Heart left ventricle (tissue), 16 donors: Measurements from ENCODE around the gene NCK2. TPM values are rescaled to one million over a fixed set of nuclear protein-coding genes. Genes with fewer than 3 reads are reported as not detected.

Experiments
- ATAC-seq, 4 donors: fragments of 200-7000 bp; cut with Tn5 transposase; one replicate each; pipeline ENCODE4 v1.9.1; 2020 to 2022; ENCODE audit warnings: moderate library complexity in 4 of 4, mild to moderate bottlenecking in 3 of 4, moderate number of reproducible peaks in 1 of 4
- DNase-seq, 5 donors: peaks; one replicate each; pipeline ENCODE4 v3.0.0-alpha.2; 2020
- H3K27ac ChIP-seq, 12 donors: fragments of 200-600 bp; sonication (generic) in 4 of 12; one replicate each; pipeline versions ENCODE4 v1.5.0 to v1.8.0; 2016 to 2022; ENCODE audit warnings: mild to moderate bottlenecking in 2 of 12
- H3K27me3 ChIP-seq, 9 donors: fragments of 200-600 bp; sonication (generic) in 2 of 9; one replicate each; pipeline versions ENCODE4 v1.5.1 to v1.8.0; 2016 to 2022; ENCODE audit warnings: mild to moderate bottlenecking in 3 of 9
- H3K36me3 ChIP-seq, 9 donors: fragments of 200-600 bp; sonication (generic) in 2 of 9; one replicate each; pipeline versions ENCODE4 v1.5.0 to v1.8.0; 2018 to 2022; ENCODE audit warnings: mild to moderate bottlenecking in 2 of 9
- H3K4me1 ChIP-seq, 12 donors: fragments of 200-600 bp; sonication (generic) in 4 of 12; one replicate each; pipeline versions ENCODE4 v1.5.0 to v1.8.0; 2016 to 2022; ENCODE audit warnings: mild to moderate bottlenecking in 3 of 12
- H3K4me3 ChIP-seq, 12 donors: fragments of 200-600 bp; sonication (generic) in 4 of 12; one replicate each; pipeline versions ENCODE4 v1.5.0 to v1.8.0; 2017 to 2022; ENCODE audit warnings: mild to moderate bottlenecking in 9 of 12, moderate library complexity in 4 of 12
- H3K9me3 ChIP-seq, 12 donors: fragments of 200-600 bp; sonication (generic) in 4 of 12; one replicate each; pipeline versions ENCODE4 v1.5.0 to v1.8.0; 2016 to 2022; ENCODE audit warnings: mild to moderate bottlenecking in 1 of 12
- CTCF ChIP-seq, 12 donors: fragments of 200-600 bp; sonication (generic) in 4 of 12; IDR thresholded peaks; one replicate each; pipeline versions ENCODE4 v1.5.0 to v1.8.0; 2018 to 2022; ENCODE audit warnings: antibody characterized with exemption in 12 of 12, mild to moderate bottlenecking in 5 of 12
- POLR2A ChIP-seq, 2 donors: fragments of 450-650 bp; IDR thresholded peaks; one replicate each; pipeline ENCODE4 v1.6.1; 2017; ENCODE audit warnings: antibody characterized with exemption in 2 of 2, mild to moderate bottlenecking in 2 of 2, moderate library complexity in 2 of 2
- WGBS, 4 donors: extraction: QIAGEN DNeasy Blood & Tissue Kit in 2 of 4; methylation state at CpG; one replicate each; pipeline versions ENCODE4 v1.1.5 to v1.1.7; 2013 to 2018; 5-methylcytosine and 5-hydroxymethylcytosine counted together
- intact Hi-C, 10 donors: fragments of 100-400 bp; cut with DNase I; formaldehyde crosslinking; loops; one replicate each; pipeline versions ENCODE4 v1.11.1 to v1.14.2; 2022
- polyA plus RNA-seq, 2 donors: library from polyadenylated mRNA; stranded (reverse); fragments of 200-250 nt; gene quantifications; one replicate each; pipeline ENCODE4 v1.2.3, GENCODE V29; 2013
- total RNA-seq, 9 donors: library from RNA; depleted of rRNA in 2 of 9; stranded (reverse); fragments of >200 nt in 2 of 9; fragmentation: NEBNext Ultra II Directional in 3 of 9; extraction: Animal tissue kit (Norgen Biotek cat#: 25700) in 3 of 9; gene quantifications; one replicate each; pipeline versions ENCODE4 v1.1.0 to v1.2.4, GENCODE V29; 2016 to 2023
- donor health status: ischemic (EF 13 %, LVEDD 7.1; RV severe dilation, severe dysfunction).
- donor health status: healthy with polysubstance abuse.
- donor health status: DM: no; HTN: yes; CAD: no.
- donor health status: DM: no; HTN: no; CAD: no.
- donor health status: ischemic (EF 25% LVEDD 6.9; RV normal size, moderate dysfunction).
- donor health status: ischemic (EF 25% LVEDD 5.7; RV mildly dilated, moderate dysfunction).
- donor health status: healthy.
- donor health status: DM: yes; HTN: yes; CAD: no.
- donor health status: ischemic (EF 35%, LVEDD 5.7; RV mildly dilated, moderate dysfunction).
- donor health status: nonischemic (EF 11% LVEDD 7.7; RV severe dilation, severe dysfunction).
- donor health status: DM: yes; HTN: yes; CAD: no.
- donor health status: PGD.
- donor health status: ischemic (EF 29% LVEDD 5.4; RV normal size, mild dysfunction).
- donor health status: nonischemic (EF 23%, LVEDD 6.1; RV moderate dilation, normal function).

Gene NCK2
- total and polyA plus RNA-seq, 11 donors, result 22.6 to 54.2 (median 33.4) TPM

DNA sequence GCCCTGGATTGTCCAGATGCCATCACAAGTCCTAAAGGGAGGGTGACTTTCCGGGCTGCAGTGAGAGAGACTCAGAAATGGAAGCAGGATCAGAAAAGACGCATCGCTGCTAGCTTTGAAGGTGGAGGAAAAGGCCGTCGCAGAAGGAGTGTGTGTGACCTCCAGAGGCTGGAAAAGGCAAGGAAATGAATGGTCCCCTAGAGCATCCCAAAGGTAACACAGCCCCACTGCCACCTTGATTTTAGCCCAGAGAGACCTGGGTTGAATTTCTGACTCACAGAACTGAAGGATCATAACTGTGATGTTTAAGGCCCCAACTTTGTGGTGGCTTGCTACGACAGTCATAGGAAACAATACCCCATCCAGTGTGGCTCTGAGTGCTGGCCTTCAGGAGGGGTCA, 8.6 kb upstream of the NCK2 start:
- Histone ChIP-seq H3K27ac (no peak overlapping the region), H3K9me3 (no peaks in the 10 kb centered on the region), H3K27me3 (no peaks in the 10 kb centered on the region), H3K36me3 (no peaks in the 10 kb centered on the region), H3K4me3 (no peak overlapping the region), H3K4me1 (peaks cover 0 to 56% (median 23%) of the 10 kb centered on the region in 12 donors)
- no peak for TF ChIP-seq CTCF (IDR thresholded peaks at IDR 0.05)
- TF ChIP-seq POLR2A (IDR thresholded peaks at IDR 0.05), result no peak
- intact Hi-C loops, result loop anchor here in 1 of 10 donors (5.0 kb wide), 1 partner anchor 124 kb away; no protein-coding TSS in a partner anchor
- ATAC-seq (no peak), DNase-seq (no peak)
- WGBS, 4 donors, result 93 to 98% (median 95%) methylated on average over 6 of the region's 6 CpGs

GRCh38 chr2:105737980-105738657, 6.6 kb upstream of the NCK2 start:
- no peak overlapping the region for H3K4me3 ChIP-seq
- intact Hi-C loops, result loop anchor here in 1 of 10 donors (5.0 kb wide), 1 partner anchor 126 kb away; no protein-coding TSS in a partner anchor
- H3K36me3 ChIP-seq, result no peaks in the 10 kb centered on the region
- no peaks in the 10 kb centered on the region for H3K27me3 ChIP-seq
- peak overlapping the region in 1 of 12 donors; percentile 76 for H3K27ac ChIP-seq
- H3K9me3 ChIP-seq, result no peaks in the 10 kb centered on the region
- ATAC-seq, result no peak
- WGBS, 4 donors, result 91 to 94% (median 93%) methylated on average over 6 of the region's 6 CpGs
- peaks cover 0 to 37% (median 8%) of the 10 kb centered on the region in 12 donors for H3K4me1 ChIP-seq
- no peak for DNase-seq
- TF ChIP-seq CTCF (IDR thresholded peaks at IDR 0.05), result no peak
- TF ChIP-seq POLR2A (IDR thresholded peaks at IDR 0.05), result no peak

DNA sequence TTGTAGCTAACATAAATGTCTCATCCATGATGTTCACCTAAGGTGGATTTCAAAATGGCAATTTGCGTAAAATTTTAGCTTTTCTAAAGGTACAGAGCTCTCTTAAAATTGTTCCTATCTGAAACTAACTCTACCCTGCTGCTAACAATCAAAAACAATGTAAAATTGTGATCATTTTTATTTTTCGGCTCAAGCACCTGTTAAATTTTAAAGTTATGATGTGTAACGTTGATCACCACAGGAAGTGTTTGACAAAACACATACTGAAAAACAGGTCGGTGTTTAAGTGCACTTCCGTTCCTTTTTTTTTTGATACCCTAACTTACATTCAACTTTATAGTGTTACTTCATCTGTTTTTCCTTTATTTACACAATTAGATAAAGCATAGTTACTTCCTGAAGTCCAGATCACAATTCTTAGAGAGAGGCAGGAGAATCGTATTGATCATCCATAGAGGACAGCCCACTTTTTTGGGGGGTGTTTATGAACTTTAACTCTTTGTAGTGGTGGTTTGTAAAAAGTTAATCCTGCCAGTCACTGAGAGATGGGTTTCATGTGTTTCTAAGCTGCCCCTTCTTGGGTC, 6.0 kb upstream of the NCK2 start:
- no peaks in the 10 kb centered on the region for H3K36me3 ChIP-seq
- H3K9me3 ChIP-seq, result no peaks in the 10 kb centered on the region
- ATAC-seq, result no peak
- H3K4me1 ChIP-seq, result peaks cover 1 to 34% (median 10%) of the 10 kb centered on the region in 12 donors
- TF ChIP-seq CTCF (IDR thresholded peaks at IDR 0.05) (no peak), POLR2A (IDR thresholded peaks at IDR 0.05) (no peak)
- intact Hi-C loops, result loop anchor here in 1 of 10 donors (5.0 kb wide), 1 partner anchor 126 kb away; no protein-coding TSS in a partner anchor
- H3K27me3 ChIP-seq, result no peaks in the 10 kb centered on the region
- 79 to 88% (median 84%) methylated on average over 6 of the region's 6 CpGs for whole genome bisulfite sequencing, 4 donors
- H3K4me3 ChIP-seq, result no peak overlapping the region
- peak overlapping the region in 2 of 12 donors; percentile 34 to 76 for H3K27ac ChIP-seq
- DNase-seq, result no peak

DNA sequence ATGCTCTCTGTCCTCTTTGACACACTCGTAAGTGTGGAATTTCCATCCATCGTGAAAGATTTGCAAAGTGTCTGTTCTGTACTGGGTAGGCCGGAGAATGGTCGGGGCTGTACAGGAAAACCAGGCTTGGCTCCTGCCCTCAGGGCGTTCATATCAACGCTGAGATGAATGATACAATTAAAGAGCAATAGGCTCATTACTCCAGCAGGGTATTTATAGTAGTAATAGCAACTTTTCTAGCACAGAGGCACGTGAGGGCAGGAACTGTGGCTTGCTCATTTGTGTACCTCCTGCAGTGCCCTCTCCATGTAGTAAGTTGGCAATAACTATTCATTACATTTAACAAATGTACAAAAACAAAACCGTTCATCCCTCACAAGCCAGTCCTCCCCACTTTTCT, 5.3 kb upstream of the NCK2 start:
- intact Hi-C loops, result loop anchor here in 1 of 10 donors (5.0 kb wide), 1 partner anchor 127 kb away; no protein-coding TSS in a partner anchor
- DNase-seq (no peak), ATAC-seq (no peak)
- TF ChIP-seq CTCF (IDR thresholded peaks at IDR 0.05) (no peak), POLR2A (IDR thresholded peaks at IDR 0.05) (no peak)
- H3K27me3 ChIP-seq, result no peaks in the 10 kb centered on the region
- H3K4me3 ChIP-seq, result no peak overlapping the region
- H3K4me1 ChIP-seq, result peaks cover 0 to 33% (median 14%) of the 10 kb centered on the region in 12 donors
- H3K9me3 ChIP-seq, result no peaks in the 10 kb centered on the region
- H3K36me3 ChIP-seq, result no peaks in the 10 kb centered on the region
- 76 to 88% (median 84%) methylated on average over 8 of the region's 8 CpGs for WGBS, 4 donors
- peak overlapping the region in 2 of 12 donors; percentile 34 to 76 for H3K27ac ChIP-seq
